Ovary (tissue), 9 donors: ENCODE results near the gene BRSK2. TPM values are rescaled to one million over a fixed set of nuclear protein-coding genes. Genes with fewer than 3 reads are reported as not detected.

ENCODE experiments used
- DNase-seq, 5 donors: peaks; one replicate each; pipeline ENCODE4 v3.0.0-alpha.2; 2019 to 2020
- H3K27ac ChIP-seq, 2 donors: fragments of 200-600 bp; one replicate each; pipeline versions ENCODE4 v1.5.1 to v1.8.0; 2019 to 2022
- H3K27me3 ChIP-seq: fragments of 200-600 bp; one replicate; pipeline ENCODE4 v1.8.0; 2022
- H3K36me3 ChIP-seq: fragments of 200-600 bp; sonication (generic); one replicate; pipeline ENCODE4 v1.5.1; 2019
- H3K4me1 ChIP-seq: one replicate; pipeline ENCODE4 v1.8.1; 2013; ENCODE audit warnings: mild to moderate bottlenecking, moderate library complexity; ENCODE audit not compliant: insufficient read depth
- H3K4me3 ChIP-seq: fragments of 200-600 bp; sonication (generic); one replicate; pipeline ENCODE4 v1.5.1; 2017
- H3K9me3 ChIP-seq, 2 donors: fragments of 200-600 bp in 1 of 2; sonication (generic) in 1 of 2; one replicate each; pipeline versions ENCODE4 v1.5.1 to v1.8.1; 2013 to 2019; ENCODE audit warnings: mild to moderate bottlenecking in 1 of 2, moderate library complexity in 1 of 2
- EP300 ChIP-seq: sonication (generic); formaldehyde crosslinking; IDR thresholded peaks from one replicate; pipeline ENCODE4 v1.6.1; 2017; ENCODE audit warnings: antibody characterized with exemption
- POLR2A ChIP-seq: fragments of 450-650 bp; IDR thresholded peaks from one replicate; pipeline ENCODE4 v1.6.1; 2017; ENCODE audit warnings: antibody characterized with exemption, mild to moderate bottlenecking, moderate library complexity
- WGBS, 3 donors: extraction: QIAGEN DNeasy Blood & Tissue Kit in 1 of 3; methylation state at CpG; one replicate each; pipeline versions ENCODE4 v1.1.5 to v1.1.7; 2013 to 2017; 5-methylcytosine and 5-hydroxymethylcytosine counted together
- intact Hi-C, 4 donors: fragments of 100-400 bp; cut with DNase I; formaldehyde crosslinking; loops; one replicate each; pipeline versions ENCODE4 v1.11.0 to v1.15.1; 2022 to 2023
- polyA plus RNA-seq, 2 donors: library from polyadenylated mRNA; stranded (reverse); fragments of 200-250 nt in 1 of 2; fragments of 350-450 nt in 1 of 2; fragmentation: Illumina TruSeq in 1 of 2; extraction: RNeasy Lipid Tissue Mini Kit (QIAGEN cat#74804) in 1 of 2; gene quantifications; one replicate each; pipeline ENCODE4 v1.2.3, GENCODE V29; 2013 to 2014
- total RNA-seq, 7 donors: library from RNA; depleted of rRNA in 2 of 7; stranded (reverse); fragments of >200 nt in 2 of 7; fragmentation: NEBNext Ultra II Directional in 3 of 7; extraction: Animal tissue kit (Norgen Biotek cat#: 25700) in 3 of 7; gene quantifications; one replicate each; pipeline versions ENCODE4 v1.1.0 to v1.2.4, GENCODE V29; 2016 to 2023
- TF ChIP-seq, protein P1 (sequence below), 3 donors: fragments of 450-650 bp in 2 of 3; fragments of 200-600 bp in 1 of 3; IDR thresholded peaks; one replicate each; pipeline versions ENCODE4 v1.5.1 to v1.8.0; 2016 to 2022; ENCODE audit warnings: antibody characterized with exemption in 3 of 3, mild to moderate bottlenecking in 1 of 3
- donor health status: DM: no; HTN: no; CAD: no; lungs with moderate emphysema.
- donor health status: DM: no; HTN: no; CAD: no.
- donor health status: Bipolar disorder and iron deficiency.
- donor health status: DM: yes; HTN: yes; CAD: no.
- donor health status: DM: no; HTN: no; CAD: no.
- donor health status: DM: yes; HTN: yes; CAD: no.

Gene BRSK2
- total and polyA plus RNA-seq, 9 donors, result 0.22 to 1.5 (median 0.52) TPM

DNA sequence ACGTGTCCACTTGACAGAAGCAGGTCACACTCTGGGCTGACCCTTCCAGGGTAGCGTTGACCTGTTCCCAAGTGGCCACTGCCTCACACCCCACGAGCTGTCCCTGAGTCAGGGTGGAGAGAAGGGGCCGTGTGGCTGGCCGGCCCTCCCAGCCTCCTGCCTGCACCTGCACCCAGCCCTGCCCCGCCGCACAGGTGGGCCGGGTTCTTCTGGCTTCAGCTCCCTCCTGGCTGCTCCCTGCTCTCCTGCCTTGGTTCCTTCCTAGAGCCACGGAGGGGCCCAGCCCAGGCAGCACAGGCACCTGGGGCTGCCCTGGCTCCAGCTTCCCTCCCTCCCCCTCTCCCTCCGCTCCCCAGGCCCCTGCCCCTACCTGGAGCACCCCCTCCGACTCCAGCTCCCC, 54.6 kb downstream of the BRSK2 start:
- H3K4me3 ChIP-seq, result no peak overlapping the region
- H3K9me3 ChIP-seq, result no peaks in the 10 kb centered on the region
- no peaks in the 10 kb centered on the region for H3K36me3 ChIP-seq
- no peaks in the 10 kb centered on the region for H3K4me1 ChIP-seq
- intact Hi-C loops, result no loop called here
- WGBS, 3 donors, result 35 to 58% (median 46%) methylated on average over 11 of the region's 11 CpGs
- H3K27ac ChIP-seq, result no peak overlapping the region
- TF ChIP-seq EP300 (no peak), POLR2A (no peak)
- TF ChIP-seq, protein P1, sequence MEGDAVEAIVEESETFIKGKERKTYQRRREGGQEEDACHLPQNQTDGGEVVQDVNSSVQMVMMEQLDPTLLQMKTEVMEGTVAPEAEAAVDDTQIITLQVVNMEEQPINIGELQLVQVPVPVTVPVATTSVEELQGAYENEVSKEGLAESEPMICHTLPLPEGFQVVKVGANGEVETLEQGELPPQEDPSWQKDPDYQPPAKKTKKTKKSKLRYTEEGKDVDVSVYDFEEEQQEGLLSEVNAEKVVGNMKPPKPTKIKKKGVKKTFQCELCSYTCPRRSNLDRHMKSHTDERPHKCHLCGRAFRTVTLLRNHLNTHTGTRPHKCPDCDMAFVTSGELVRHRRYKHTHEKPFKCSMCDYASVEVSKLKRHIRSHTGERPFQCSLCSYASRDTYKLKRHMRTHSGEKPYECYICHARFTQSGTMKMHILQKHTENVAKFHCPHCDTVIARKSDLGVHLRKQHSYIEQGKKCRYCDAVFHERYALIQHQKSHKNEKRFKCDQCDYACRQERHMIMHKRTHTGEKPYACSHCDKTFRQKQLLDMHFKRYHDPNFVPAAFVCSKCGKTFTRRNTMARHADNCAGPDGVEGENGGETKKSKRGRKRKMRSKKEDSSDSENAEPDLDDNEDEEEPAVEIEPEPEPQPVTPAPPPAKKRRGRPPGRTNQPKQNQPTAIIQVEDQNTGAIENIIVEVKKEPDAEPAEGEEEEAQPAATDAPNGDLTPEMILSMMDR (IDR thresholded peaks at IDR 0.05), result no peak
- no peak for DNase-seq
- H3K27me3 ChIP-seq, result no peaks in the 10 kb centered on the region

DNA sequence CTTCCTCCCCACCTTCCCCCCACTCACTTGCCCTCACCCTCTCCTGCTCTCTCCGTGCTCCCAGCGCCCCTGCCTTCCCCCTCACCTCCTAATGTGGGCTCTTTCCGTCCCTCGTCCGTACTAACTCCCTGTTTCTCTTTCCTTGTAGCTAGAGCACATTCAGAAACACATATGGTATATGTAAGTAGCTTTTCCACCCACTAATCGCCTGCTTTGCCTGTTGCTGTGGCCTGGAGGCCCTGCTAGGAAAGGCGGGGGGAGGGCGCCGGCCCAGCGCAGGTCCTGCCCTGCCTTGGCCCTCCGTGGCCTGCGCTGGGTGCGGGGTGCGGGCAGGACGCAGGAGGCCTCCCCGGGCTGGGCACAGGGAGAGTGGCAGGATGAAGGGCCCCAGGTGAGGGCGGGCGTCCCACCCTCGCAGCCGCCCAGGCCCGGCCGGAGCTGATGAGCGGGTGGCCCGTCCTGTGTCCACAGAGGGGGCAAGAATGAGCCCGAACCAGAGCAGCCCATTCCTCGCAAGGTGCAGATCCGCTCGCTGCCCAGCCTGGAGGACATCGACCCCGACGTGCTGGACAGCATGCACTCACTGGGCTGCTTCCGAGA, 55.2 kb downstream of the BRSK2 start:
- intact Hi-C loops, result no loop called here
- TF ChIP-seq EP300 (no peak), POLR2A (no peak)
- no peak overlapping the region for H3K27ac ChIP-seq
- WGBS, 3 donors, result 40 to 52% (median 52%) methylated on average over 21 to 32 of the region's 32 CpGs
- no peaks in the 10 kb centered on the region for H3K4me1 ChIP-seq
- no peak for DNase-seq
- H3K27me3 ChIP-seq, result no peaks in the 10 kb centered on the region
- no peak overlapping the region for H3K4me3 ChIP-seq
- no peaks in the 10 kb centered on the region for H3K36me3 ChIP-seq
- H3K9me3 ChIP-seq, result no peaks in the 10 kb centered on the region

DNA sequence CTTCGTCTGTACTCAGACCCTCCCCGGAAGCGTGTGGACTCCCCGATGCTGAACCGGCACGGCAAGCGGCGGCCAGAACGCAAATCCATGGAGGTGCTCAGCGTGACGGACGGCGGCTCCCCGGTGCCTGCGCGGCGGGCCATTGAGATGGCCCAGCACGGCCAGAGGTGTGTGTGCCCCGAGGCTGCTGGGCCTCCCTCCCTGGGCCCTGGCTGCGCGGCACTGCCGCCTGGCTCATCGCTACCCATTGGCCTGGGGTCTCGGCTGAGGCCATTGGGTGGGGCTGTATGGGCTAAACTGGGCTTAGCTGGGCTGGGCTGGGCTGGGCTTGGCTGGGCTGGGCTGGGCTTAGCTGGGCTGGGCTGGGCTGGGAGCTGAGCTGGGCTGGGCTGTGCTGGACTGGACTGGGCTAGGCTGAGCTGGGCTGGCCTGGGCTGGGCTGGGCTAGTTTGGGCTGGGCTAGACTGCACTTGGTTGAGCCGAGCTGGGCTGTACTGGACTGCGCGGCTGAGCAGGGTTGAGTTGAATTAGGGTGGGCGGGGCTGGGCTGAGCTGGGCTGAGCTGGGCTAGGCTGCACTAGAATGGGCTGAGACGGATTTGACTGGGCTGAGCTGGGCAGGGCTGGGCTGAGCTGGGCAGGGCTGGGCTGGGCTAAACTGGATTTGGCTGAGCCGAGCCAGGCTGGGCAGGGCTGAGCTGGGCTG, 56.2 kb downstream of the BRSK2 start:
- Histone ChIP-seq H3K36me3 (no peaks in the 10 kb centered on the region), H3K4me1 (no peaks in the 10 kb centered on the region), H3K27ac (no peak overlapping the region), H3K9me3 (no peaks in the 10 kb centered on the region), H3K4me3 (no peak overlapping the region), H3K27me3 (no peaks in the 10 kb centered on the region)
- intact Hi-C loops, result no loop called here
- DNase-seq, result no peak
- WGBS, 3 donors, result 83 to 85% (median 85%) methylated on average over 27 to 30 of the region's 30 CpGs
- TF ChIP-seq POLR2A (no peak), EP300 (no peak)
- TF ChIP-seq, protein P1 (IDR thresholded peaks at IDR 0.05), result no peak

DNA sequence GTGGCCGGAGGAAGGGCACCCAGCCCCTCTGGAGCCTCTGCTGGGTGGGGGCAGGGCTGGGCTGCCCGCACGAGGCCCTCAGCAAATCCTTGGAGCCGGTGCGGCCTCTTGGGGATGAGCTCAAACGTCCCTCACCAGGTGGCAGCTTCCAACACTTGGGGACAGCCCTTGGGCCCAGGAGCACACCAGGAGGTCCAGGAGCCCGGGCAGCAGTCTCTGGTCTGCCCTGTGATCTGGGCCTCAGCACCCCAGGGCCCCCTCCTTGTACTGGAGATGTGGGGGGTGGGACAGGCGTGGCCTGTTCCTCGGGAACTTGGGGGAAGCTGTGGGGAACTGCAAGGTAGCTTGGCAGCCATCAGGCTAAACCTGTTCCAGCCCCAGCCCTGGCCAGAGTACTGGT, 56.9 kb downstream of the BRSK2 start:
- TF ChIP-seq EP300 (no peak), POLR2A (no peak)
- TF ChIP-seq, protein P1 (IDR thresholded peaks at IDR 0.05), result no peak
- H3K9me3 ChIP-seq, result no peaks in the 10 kb centered on the region
- H3K4me1 ChIP-seq, result no peaks in the 10 kb centered on the region
- no peaks in the 10 kb centered on the region for H3K27me3 ChIP-seq
- WGBS, 3 donors, result 63 to 77% (median 73%) methylated on average over 8 to 9 of the region's 9 CpGs
- H3K4me3 ChIP-seq, result no peak overlapping the region
- DNase-seq, result no peak
- intact Hi-C loops, result no loop called here
- no peak overlapping the region for H3K27ac ChIP-seq
- no peaks in the 10 kb centered on the region for H3K36me3 ChIP-seq
